Measurements from ENCODE around the gene TIMP1. TPM values are rescaled to one million over a fixed set of nuclear protein-coding genes. Genes with fewer than 3 reads are reported as not detected.

Gene TIMP1
- total RNA-seq, 4 donors from 2014 or later, result 10.9 to 90.6 (median 36.7) TPM

- Histone ChIP-seq H3K27ac (no peak overlapping the region), H3K4me3 (no peak overlapping the region), H3K36me3 (peaks cover 6 to 81% (median 8%) of the 10 kb centered on the region in 3 donors), H3K4me1 (peaks cover 0 to 15% (median 0%) of the 10 kb centered on the region in 3 donors), H3K9me3 (no peaks in the 10 kb centered on the region), H3K27me3 (no peaks in the 10 kb centered on the region)
- no peak for DNase-seq
- peak in 4 of 6 experiments; percentile 12 to 31 (median 17) for TF ChIP-seq CTCF (IDR thresholded peaks at IDR 0.05)
- TF ChIP-seq POLR2A (IDR thresholded peaks at IDR 0.05), result no peak
- intact Hi-C loops (cut with DNase I), result no loop called here
- WGBS, 2 donors, result 86 to 95% methylated on average over 2 to 7 of the region's 13 CpGs
Measured at GRCh38 chrX:47568656-47569295, 13.5 kb upstream of the TIMP1 start.

GRCh38 chrX:47570794-47571193, 11.4 kb upstream of the TIMP1 start:
- H3K27me3 ChIP-seq, result no peaks in the 10 kb centered on the region
- WGBS, 2 donors, result 57% methylated on average over 3 of the region's 8 CpGs; no CpG with 5 or more reads in 1 of the 2 donors
- peaks cover 6 to 64% (median 8%) of the 10 kb centered on the region in 3 donors for H3K36me3 ChIP-seq
- H3K9me3 ChIP-seq, result no peaks in the 10 kb centered on the region
- peaks cover 0 to 19% (median 3%) of the 10 kb centered on the region in 3 donors for H3K4me1 ChIP-seq
- no peak for DNase-seq
- no peak overlapping the region for H3K27ac ChIP-seq
- no peak overlapping the region for H3K4me3 ChIP-seq
- no peak for TF ChIP-seq CTCF (IDR thresholded peaks at IDR 0.05)
- TF ChIP-seq POLR2A (IDR thresholded peaks at IDR 0.05), result no peak
- intact Hi-C loops (cut with DNase I), result no loop called here

- Histone ChIP-seq H3K36me3 (peaks cover 6 to 60% (median 8%) of the 10 kb centered on the region in 3 donors), H3K27ac (no peak overlapping the region), H3K27me3 (no peaks in the 10 kb centered on the region), H3K9me3 (no peaks in the 10 kb centered on the region), H3K4me1 (peaks cover 0 to 19% (median 3%) of the 10 kb centered on the region in 3 donors), H3K4me3 (no peak overlapping the region)
- no peak for DNase-seq
- intact Hi-C loops (cut with DNase I), result no loop called here
- TF ChIP-seq CTCF (IDR thresholded peaks at IDR 0.05) (no peak), POLR2A (IDR thresholded peaks at IDR 0.05) (no peak)
- 90% methylated on average over 5 of the region's 11 CpGs; no CpG with 5 or more reads in 1 of the 2 donors for WGBS, 2 donors
Measured at GRCh38 chrX:47571215-47571614, 11.0 kb upstream of the TIMP1 start.

GRCh38 chrX:47571896-47572295, 10.3 kb upstream of the TIMP1 start:
- peaks cover 0 to 19% (median 3%) of the 10 kb centered on the region in 3 donors for H3K4me1 ChIP-seq
- H3K4me3 ChIP-seq, result no peak overlapping the region
- no peaks in the 10 kb centered on the region for H3K9me3 ChIP-seq
- no peak overlapping the region for H3K27ac ChIP-seq
- WGBS, 2 donors, result 85 to 93% methylated on average over 3 to 6 of the region's 13 CpGs
- H3K36me3 ChIP-seq, result peaks cover under 1 to 53% (median 5%) of the 10 kb centered on the region in 3 donors
- TF ChIP-seq CTCF (IDR thresholded peaks at IDR 0.05), result no peak
- TF ChIP-seq POLR2A (IDR thresholded peaks at IDR 0.05), result no peak
- no peak for DNase-seq
- no peaks in the 10 kb centered on the region for H3K27me3 ChIP-seq
- intact Hi-C loops (cut with DNase I), result no loop called here

GRCh38 chrX:47572773-47573340, 9.4 kb upstream of the TIMP1 start:
- WGBS, 2 donors, result 40 to 67% methylated on average over 1 to 9 of the region's 9 CpGs

More at GRCh38 chrX:47572773-47573340, 9.4 kb upstream of the TIMP1 start:
- intact Hi-C loops (cut with DNase I), result no loop called here
- no peak for DNase-seq
- Histone ChIP-seq H3K27me3 (no peaks in the 10 kb centered on the region), H3K4me3 (no peak overlapping the region), H3K9me3 (no peaks in the 10 kb centered on the region), H3K36me3 (peaks cover 0 to 43% (median 0%) of the 10 kb centered on the region in 3 donors), H3K4me1 (peaks cover 0 to 19% (median 3%) of the 10 kb centered on the region in 3 donors), H3K27ac (peak overlapping the region in 2 of 4 donors; percentile 21 to 69)
- TF ChIP-seq CTCF (IDR thresholded peaks at IDR 0.05), result no peak
- no peak for TF ChIP-seq POLR2A (IDR thresholded peaks at IDR 0.05)

Data from esophagus squamous epithelium (tissue), 5 donors.